ENCODE measurements around the gene RNASE4.
"Not testable (repeated sequence)": the region's sequence is repeated elsewhere in the genome, so short reads cannot be mapped to it uniquely, and the experiment has no call there.

Gene RNASE4, protein sequence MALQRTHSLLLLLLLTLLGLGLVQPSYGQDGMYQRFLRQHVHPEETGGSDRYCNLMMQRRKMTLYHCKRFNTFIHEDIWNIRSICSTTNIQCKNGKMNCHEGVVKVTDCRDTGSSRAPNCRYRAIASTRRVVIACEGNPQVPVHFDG

DNA sequence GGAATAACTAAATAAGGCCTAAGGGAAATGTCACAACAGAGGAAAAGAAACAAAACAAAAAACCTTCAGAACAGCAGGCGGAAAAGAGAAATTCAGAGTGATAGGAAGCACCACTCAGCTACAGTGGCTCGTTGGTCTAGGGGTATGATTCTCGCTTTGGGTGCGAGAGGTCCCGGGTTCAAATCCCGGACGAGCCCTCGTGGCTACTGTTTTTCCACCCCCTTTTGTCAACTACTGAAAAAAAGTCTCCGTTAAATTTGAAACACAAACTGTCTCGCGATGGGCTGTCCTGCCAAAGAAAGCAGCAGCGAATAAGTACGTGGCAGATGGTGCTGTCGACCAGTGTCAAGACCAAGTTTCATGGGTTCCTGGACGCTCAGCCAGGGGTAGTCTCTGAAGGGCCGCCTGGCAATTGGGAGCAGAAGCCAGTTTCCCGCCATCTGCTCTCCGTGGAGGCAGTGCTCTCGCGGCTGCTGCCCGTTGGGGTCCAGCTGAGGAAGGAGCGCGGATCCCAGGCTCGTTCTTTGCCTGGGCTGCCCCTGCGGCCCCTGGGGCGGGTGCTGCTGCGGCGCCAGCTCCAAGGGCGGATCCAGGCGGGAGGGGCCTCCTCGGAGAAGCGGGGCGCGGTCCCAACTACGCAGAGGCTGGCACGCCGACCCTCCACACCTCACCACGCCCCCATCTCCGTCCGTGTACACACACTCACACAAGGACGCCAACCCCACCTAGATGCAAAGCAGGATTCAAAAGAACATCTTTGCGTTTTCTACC, at the start of gene RNASE4:
TSS of gene RNASE4 (plus strand) at position 670 of the 771 bp plus-strand sequence. CDS start 14,812 bp downstream, outside the sequence.
- peak in 54 of 56 donors; percentile 14 to 86 (median 70) for DNase-seq

DNA sequence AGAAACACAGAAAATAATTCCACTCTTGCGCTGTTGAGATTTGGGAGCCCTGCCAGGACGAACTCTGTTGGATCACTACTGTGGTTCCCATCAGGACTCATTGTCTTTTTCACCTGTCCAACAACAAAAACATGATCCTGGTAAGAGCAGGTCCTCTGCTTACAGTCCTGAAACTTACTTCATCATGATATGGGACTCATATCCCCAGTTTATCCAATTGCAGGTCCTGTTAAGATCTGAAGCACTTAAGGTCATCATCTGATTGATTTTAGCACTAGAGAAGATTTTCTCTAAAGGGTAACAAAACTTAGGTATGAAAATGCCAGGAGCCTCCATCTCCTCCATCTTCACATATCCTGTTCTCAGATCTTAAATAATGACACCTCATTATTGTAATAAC, 42.8 kb upstream of the RNASE4 start, which contains the start of gene OR6S1:
TSS of gene OR6S1 (minus strand) at position 101 of the 400 bp plus-strand sequence. CDS start at position 101, 0 bp downstream.
- no peak for DNase-seq

DNA sequence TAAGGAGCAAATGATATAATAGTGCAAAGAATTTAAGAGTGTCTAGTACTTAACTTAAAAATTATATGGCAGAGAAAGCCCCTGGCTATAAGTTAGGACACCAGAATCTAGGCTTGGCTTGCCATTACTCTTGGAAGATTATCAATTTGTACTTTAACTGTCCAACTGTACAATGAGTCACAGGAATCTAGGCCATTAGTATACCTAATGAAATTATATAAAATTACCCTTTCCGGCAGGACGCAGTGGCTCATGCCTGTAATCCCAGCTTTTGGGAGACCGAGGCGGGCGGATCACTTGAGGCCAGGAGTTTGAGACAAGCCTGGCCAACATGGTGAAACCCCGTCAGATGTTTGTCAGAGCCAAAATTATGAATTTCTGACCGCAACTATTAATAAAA, 42.2 kb upstream of the RNASE4 start:
- no peak for DNase-seq

DNA sequence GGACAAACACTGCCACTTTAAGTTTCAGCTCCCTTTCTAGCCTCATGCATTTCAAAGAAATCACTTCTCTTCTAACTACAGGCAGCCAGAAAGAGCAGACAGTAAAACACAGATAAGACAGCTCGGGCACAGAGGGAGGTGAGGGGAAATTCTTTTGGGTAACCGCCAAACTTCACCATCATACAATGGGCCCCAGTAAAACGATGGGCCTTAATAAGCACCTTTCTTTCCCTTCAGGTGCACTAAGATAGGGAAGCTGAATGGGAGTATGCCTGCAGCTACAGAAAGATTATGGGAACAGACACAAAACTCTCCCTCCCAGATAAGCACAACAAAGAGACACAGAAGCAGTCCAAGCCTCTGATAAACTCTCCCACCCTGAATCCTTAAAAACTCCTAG, 41.6 kb upstream of the RNASE4 start:
- not testable (repeated sequence) for DNase-seq

DNA sequence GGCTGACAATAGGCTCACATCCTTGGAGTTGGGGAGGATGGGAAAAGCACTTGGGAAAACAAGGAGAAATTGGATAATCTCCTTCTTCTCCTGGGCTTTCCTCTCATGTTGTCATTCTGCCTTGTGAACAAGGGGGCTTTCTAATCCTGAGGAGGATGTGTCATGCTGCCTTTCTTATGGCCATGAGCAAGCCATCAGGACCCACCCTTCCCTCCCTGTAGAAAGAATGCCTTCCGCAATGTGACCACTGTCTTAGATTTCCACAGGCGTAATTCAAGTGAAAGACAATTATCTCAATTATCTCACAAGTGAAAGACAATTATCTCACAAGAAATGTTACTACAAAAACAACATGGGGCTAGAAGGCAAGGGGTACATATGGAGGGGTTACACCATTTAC, 39.8 kb upstream of the RNASE4 start:
- DNase-seq, result no peak

DNA sequence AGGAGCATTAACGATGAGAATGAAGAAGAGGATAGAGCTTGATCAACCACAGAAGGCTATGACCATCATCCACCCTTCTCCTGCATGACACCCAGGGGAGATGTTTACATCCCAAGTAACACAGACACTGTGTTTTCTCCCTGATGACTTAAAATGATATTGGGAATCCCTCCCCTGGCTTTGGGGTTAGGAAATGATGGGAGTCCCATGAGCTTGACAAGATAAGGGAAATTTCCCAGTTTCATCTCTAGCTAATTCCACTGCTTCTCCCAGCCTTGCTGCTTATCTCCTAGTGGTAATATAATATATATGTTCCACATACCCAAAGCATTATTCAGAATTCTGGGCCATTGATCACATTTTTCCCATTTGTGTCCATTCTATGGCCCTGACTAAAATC, 38.9 kb upstream of the RNASE4 start:
- no peak for DNase-seq

DNA sequence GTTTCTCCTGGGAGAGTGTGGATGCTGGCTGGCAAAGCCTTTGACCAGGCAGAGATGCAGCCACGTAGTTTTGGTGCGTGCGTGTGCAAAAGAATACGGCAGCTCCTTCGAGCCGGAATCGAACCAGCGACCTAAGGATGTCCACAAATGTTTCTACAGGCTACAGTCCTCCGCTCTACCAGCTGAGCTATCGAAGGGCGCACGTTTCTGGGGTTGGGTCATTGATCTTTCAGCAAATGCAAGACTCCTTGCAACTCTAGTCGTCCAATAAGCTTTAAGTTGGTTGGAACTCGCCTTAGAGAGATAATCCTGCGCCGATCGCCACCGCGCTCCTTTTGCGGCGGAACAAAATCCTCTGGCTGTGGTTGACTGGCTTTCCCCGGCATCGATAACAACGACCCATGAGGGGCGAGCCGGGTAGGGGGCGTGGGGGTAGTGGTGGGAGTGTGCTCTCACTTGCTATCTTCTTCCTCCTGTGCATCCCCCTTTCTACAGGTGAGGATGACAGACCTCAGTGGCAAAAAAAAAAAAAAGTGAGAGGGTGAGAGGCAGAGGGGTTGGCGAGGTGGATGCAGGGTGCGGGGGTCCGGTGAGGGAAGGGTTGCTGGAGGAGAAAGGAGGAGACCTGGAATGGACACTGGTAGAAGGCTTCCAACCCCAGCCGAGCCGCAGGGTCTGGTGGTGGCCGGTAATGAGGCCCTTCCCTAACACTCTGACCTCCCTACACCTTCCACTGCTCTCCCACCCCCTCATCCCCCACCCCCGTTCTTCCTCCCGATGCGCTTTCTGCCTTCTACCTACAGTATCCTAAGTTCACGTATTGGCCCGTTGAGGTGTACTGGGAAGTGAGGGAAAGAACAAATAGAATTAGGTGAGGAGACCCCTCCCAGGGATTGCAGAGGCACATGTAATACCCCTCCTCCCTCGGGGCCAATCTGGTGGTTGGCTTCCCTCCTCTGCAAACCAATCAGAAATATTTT, 31.1 kb upstream of the RNASE4 start:
- DNase-seq, result peak in 3 of 56 donors; percentile 6 to 24 (median 10)

DNA sequence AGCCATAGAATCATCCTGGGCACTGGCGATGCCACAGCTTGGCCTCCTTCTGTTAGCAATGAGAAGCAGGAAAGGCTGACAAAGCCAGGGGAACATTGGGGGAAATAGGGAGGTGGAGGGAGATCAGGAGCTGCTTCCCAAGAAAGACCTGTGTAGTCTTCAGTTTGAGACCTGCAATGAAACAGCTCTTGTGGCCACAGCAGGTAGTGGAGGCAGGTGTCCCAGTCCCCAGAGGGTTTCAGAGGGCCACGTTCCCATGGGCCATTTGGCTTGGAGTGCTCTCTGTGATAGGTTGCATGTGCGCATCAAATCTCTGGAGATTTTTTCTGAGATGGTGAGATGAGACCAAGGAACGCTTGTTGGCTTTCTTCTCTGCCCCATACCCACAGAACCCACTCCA, 28.5 kb upstream of the RNASE4 start:
- no peak for DNase-seq

DNA sequence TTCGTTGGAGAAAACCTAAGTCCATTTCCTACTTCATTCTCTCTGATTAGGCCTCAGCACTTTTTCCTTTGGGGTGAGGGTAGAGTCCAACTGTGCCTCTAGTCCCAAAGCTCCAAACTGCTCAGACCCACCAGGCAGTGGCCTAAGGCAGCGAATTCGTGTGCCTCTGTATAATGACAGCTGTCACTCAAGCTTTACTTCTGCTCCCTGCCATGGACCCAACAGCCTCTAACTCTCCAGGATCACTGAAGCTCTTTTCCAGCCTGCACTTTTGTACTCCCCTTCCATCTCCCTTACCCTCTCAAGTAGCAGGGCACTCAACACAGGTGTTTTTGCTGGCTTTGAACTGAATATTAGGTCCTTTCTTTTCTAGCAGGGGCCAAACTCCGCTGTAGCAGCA, 28.1 kb upstream of the RNASE4 start:
- DNase-seq, result no peak

DNA sequence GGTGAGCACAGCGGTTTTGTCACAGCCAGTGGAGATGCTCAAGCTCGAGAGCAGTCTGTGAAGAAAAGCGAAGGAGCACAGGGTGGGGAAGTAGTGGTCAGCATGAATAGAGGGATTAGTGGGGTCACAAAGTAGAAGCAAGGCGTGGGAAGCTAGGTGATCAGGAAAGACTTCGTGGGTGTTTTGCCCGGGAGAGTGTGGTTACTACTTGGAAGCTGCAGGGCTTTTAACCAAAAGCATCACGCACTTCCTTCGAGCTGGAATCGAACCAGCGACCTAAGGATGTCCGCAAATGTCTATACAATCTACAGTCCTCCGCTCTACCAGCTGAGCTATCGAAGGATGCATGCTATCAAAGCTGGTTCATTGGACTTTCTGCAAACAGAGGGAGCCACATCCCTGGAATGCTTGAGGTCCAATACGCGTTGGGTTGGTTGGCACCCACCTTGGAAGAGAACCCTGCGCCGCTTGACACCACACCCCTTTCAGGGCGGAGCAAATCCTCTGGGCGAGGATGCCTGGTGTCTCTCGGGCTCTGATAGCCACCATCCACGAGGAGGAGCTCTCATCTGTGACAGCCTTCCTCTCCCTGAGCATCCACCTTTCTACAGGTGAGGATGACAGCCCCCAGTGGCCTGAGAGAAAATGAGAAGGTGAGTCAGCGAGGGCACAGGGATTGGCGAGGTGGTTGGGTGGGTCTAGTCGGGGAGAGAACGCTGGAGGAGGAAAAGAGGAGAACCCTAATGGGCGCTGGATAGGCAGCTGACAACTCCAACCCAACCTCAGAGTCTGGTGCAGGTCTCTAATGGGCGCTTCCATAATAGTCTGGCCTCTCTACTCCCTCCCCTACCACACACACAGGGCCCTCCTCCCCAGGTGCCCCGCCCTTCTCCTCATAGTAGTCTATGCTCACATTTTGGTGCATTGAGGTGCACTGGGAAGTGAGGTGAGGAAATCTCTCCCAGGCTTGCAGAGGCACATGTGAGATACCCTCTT, 26.8 kb upstream of the RNASE4 start:
- DNase-seq, result no peak

DNA sequence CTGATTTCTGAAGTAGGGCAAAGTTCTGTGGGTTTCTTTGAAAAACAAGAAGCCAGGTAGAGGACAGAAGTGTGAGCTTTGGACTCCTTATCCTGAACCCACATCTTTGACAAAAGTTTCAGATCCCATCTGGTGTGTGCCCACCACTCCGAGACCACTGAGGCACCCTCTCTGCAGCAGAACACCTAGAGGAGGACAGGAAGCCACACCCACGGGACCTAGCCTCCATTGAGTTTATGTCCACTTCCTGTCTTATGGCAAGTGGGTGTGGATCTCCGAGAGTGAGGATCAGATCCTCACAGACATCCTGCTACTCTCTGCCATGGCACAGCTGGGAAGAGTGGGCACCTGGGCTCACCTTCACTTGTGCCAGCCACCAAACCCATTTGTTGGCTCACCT, 26.1 kb upstream of the RNASE4 start:
- DNase-seq, result no peak

DNA sequence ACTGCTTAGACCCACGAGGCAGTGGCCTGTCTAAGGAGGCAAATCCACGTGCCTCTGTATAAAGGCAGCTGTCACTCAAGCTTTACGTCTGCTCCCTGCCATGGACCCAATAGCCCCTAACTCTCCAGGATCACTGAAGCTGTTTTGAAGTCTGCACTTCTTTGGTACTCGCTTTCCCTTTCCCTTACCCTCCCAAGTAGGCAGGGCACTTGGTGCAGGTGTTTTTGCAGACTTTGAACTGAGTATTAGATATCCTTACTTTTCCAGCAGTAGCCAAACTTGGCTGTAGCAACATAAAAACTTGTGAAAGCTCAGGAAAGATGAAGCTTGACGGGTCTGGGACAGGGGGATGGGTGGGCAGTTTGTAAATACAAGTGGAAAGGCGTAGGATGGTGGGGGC, 25.0 kb upstream of the RNASE4 start:
- DNase-seq, result no peak

DNA sequence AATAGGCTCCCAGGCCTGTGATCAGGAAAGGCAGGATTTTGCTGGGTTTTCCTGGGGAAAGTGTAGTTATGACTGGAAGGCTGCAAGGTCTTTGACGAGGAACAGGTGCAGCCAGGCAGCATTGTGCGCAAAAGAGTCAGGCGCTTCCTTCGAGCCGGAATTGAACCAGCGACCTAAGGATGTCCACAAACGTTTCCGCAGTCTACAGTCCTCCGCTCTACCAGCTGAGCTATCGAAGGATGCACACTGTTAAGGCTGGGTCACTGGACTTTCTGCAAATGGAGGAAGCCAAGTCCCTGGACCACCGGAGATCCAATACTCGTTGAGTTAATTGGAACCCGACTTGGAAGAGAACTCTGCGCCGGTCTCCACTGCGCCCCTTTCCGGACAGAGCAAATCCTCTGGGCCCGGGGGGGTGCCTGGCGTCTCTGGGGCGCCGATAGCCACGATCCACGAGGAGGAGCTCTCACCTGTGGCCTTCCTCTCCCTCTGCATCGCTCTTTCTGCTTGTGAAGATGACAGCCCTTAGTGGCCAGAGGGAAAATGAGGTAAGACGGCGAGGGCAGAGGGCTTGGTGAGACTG, 24.5 kb upstream of the RNASE4 start:
- DNase-seq, result no peak

DNA sequence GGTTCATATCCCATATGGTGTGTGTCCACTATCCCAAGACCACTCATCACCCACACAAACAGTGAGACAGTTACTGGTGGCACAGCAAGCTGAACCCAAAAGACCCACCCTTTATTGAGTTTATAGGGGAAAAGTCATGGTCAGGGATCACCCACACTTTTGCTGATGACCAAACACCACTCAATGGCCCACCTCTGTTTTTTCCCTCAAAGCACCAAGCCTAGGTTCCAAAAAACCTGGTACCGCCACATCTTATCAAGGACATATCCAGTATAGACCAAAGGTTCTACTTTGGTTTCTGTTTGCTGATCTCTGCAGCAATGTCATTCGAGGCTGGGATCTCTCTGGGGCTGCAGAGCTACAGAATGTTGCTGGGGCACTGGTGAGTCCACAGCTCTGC, 23.2 kb upstream of the RNASE4 start:
- no peak for DNase-seq

DNA sequence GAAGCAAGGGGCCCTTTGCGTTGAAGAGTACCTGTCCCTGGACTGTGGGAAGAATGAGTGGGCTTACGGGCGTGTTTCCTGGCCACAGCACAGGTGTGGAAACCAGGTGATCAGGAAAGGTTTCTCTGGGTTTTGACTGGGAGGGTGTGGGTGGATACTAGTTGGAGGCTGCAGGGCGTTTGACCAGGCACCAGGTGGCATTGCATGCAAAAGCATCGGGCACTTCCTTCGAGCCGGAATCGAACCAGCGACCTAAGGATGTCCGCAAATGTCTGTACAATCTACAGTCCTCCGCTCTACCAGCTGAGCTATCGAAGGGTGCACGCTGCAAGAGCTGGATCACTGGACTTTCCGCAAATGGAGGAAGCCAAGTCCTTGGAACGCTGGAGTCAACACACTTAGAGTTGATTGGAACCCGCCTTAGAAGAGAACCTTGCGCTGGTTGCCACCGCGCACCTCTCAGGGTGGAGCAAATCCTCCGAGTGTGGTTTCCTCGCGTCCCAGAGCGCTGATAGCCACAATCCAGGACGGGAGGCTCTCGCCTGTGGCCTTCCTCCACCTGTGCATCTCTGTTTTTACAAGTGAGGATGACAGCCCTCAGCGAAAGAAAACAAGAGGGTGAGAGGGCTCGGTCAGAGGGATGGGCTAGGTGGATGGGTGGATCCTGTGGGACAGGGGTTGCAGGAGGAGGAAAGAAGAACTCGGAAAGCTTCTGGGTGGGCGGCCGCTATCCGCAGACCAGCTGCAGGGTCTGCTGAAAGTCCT, 21.2 kb upstream of the RNASE4 start:
- peak in 42 of 56 donors; percentile 3 to 60 (median 19) for DNase-seq

DNA sequence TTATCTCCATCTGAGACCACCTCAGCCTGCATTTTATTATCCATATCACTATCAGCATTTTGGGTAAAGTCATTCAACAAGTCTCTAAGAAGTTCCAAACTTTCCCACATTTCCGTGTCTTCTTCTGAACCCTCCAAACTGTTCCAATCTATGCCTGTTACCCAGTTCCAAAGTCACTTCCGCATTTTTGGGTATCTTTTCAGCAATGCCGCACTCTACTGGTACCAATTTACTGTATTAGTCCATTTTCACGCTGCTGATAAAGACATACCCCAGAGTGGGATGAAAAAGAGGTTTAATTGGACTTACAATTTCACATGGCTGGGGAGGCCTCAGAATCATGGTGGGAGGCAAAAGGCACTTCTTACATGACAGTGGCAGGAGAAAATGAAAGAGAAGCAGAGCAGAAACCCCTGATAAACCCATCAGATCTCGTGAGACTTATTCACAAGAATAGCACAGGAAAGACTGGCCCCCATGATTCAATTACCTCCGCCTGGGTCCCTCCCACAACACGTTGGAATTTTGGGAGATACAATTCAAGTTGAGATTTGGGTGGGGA, 17.9 kb upstream of the RNASE4 start:
- not testable (repeated sequence) for DNase-seq

DNA sequence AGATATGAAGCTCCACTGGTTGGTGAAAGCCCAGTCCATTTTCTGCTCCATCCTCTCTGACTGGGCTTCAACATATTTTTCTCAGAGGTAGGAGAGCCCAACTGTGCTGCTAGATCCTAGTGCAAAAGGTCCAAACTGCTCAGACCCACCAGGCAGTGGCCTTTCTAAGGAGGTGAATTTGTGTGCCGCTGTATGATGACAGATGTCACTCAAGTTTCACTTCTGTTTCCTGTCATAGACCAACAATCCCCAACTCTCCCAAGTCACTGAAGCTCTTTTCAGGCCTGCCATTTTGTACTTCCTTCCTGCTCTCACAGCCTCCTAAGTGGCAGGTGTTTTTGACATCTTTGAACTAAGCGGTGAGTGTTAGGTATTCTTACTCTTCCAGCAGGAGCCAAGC, 16.4 kb upstream of the RNASE4 start:
- no peak for DNase-seq

DNA sequence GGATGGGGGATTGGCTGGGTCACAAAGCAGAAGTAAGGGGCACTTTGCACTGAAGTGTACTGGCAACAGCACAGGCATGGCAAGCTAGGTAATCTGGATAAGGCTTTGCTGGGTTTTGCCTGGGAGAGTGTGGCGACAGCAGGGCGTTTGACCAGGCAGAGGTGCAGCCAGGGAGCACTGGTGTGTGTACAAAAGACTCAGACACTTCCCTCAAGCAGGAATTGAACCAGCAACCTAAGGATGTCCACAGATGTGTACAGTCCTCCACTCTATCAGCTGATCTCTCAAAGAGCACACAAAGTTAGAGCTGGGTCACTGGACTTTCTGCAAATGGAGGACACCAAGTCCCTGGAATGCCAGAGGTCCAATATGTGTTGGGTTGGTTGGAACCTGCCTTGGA, 15.4 kb upstream of the RNASE4 start:
- no peak for DNase-seq
